ENCODE data around the gene SH3RF2. TPM values are rescaled to one million over a fixed set of nuclear protein-coding genes. Genes with fewer than 3 reads are reported as not detected.

The SH3RF2 gene
- total and polyA plus RNA-seq, 2 donors (not counting 1 experiment from before 2014, with no cell fraction given): 0.53 to 1.2 TPM

DNA sequence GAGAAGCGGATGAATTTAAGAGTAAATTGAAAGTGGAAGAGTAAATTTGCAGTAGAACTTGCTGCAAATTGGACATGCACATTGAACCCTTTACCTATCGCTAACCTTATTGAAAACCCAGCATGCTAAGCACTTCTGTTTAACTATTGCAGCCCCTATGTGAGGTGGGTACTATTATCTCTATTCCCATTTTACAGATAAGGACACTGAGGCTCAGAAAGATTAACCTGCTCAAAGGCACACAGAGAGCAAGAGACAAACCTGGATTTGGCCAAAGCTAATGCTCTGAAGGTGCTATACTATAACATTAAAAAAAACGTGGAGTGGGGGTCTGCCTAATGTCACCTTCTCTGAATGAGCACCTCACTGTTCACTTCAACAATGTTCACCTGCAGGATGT lies 21.0 kb downstream of the SH3RF2 start:
- TF ChIP-seq, protein P1, sequence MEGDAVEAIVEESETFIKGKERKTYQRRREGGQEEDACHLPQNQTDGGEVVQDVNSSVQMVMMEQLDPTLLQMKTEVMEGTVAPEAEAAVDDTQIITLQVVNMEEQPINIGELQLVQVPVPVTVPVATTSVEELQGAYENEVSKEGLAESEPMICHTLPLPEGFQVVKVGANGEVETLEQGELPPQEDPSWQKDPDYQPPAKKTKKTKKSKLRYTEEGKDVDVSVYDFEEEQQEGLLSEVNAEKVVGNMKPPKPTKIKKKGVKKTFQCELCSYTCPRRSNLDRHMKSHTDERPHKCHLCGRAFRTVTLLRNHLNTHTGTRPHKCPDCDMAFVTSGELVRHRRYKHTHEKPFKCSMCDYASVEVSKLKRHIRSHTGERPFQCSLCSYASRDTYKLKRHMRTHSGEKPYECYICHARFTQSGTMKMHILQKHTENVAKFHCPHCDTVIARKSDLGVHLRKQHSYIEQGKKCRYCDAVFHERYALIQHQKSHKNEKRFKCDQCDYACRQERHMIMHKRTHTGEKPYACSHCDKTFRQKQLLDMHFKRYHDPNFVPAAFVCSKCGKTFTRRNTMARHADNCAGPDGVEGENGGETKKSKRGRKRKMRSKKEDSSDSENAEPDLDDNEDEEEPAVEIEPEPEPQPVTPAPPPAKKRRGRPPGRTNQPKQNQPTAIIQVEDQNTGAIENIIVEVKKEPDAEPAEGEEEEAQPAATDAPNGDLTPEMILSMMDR (conservative IDR thresholded peaks at IDR 0.05 in 1 of 2, IDR thresholded peaks at IDR 0.05 in 1 of 2; ENCODE audit: low read depth in 1 of 2, low read length in 2 of 2): no peak
- no peak for TF ChIP-seq EZH2 (IDR thresholded peaks at IDR 0.05; ENCODE audit: low read length, missing control alignments)
- Histone ChIP-seq H3K9ac (ENCODE audit: insufficient read depth, low read length) (no peak overlapping the region), H3K4me3 (replicated peaks in 1 of 4; ENCODE audit: control extremely low read depth in 1 of 4, insufficient read depth in 1 of 4, low read depth in 3 of 4, low read length in 4 of 4) (no peak overlapping the region), H2AFZ (ENCODE audit: low read length) (no peak overlapping the region), H3K36me3 (ENCODE audit: control insufficient read depth, insufficient read depth, low read length) (no peaks in the 10 kb centered on the region), H4K20me1 (ENCODE audit: control insufficient read depth, extremely low read depth, insufficient read depth, low read length) (no peaks in the 10 kb centered on the region), H3K27me3 (ENCODE audit: control insufficient read depth, insufficient read depth, low read length) (no peaks in the 10 kb centered on the region), H3K4me2 (ENCODE audit: extremely low read depth, insufficient read depth, low read length) (no peak overlapping the region), H3K27ac (ENCODE audit: insufficient read depth, low read length) (no peak overlapping the region), H3K9me3 (ENCODE audit: control insufficient read depth, insufficient read depth, low read depth, low read length) (no peaks in the 10 kb centered on the region), H3K4me1 (ENCODE audit: control insufficient read depth, extremely low read depth, insufficient read depth, low read length) (no peaks in the 10 kb centered on the region), H3K79me2 (ENCODE audit: control insufficient read depth, insufficient read depth, low read length) (no peaks in the 10 kb centered on the region)
- DNase-seq (ENCODE audit: low read depth in 2 of 2): no peak

DNA sequence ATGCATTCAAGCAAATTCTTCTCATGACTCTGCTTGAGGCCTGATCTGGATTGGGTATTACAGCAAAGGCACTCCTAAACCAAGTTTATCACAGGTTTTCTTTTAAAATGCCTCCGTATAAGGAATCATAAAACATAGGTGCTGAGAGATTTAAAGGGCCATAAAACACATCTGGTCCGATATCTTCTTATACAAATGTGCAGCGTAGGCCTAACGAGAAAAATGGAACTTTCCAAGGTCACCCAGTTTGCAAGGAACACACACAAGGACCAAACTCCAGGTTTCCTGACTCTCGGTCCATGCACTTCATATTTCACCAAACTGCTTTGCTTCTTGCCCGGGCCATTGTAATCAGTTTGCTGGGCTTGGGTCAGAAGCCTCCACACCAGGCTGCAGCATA lies 22.1 kb downstream of the SH3RF2 start:
- DNase-seq (ENCODE audit: low read depth in 2 of 2): no peak
- no peak overlapping the region for H3K9ac ChIP-seq (ENCODE audit: insufficient read depth, low read length)
- no peak for TF ChIP-seq EZH2 (IDR thresholded peaks at IDR 0.05; ENCODE audit: low read length, missing control alignments)
- TF ChIP-seq, protein P1 (conservative IDR thresholded peaks at IDR 0.05 in 1 of 2, IDR thresholded peaks at IDR 0.05 in 1 of 2; ENCODE audit: low read depth in 1 of 2, low read length in 2 of 2): no peak
- no peaks in the 10 kb centered on the region for H3K9me3 ChIP-seq (ENCODE audit: control insufficient read depth, insufficient read depth, low read depth, low read length)
- H2AFZ ChIP-seq (ENCODE audit: low read length): no peak overlapping the region
- no peaks in the 10 kb centered on the region for H3K79me2 ChIP-seq (ENCODE audit: control insufficient read depth, insufficient read depth, low read length)
- H3K27me3 ChIP-seq (ENCODE audit: control insufficient read depth, insufficient read depth, low read length): no peaks in the 10 kb centered on the region
- no peaks in the 10 kb centered on the region for H4K20me1 ChIP-seq (ENCODE audit: control insufficient read depth, extremely low read depth, insufficient read depth, low read length)
- H3K4me3 ChIP-seq (replicated peaks in 1 of 4; ENCODE audit: control extremely low read depth in 1 of 4, insufficient read depth in 1 of 4, low read depth in 3 of 4, low read length in 4 of 4): no peak overlapping the region
- no peaks in the 10 kb centered on the region for H3K36me3 ChIP-seq (ENCODE audit: control insufficient read depth, insufficient read depth, low read length)
- H3K4me1 ChIP-seq (ENCODE audit: control insufficient read depth, extremely low read depth, insufficient read depth, low read length): no peaks in the 10 kb centered on the region
- H3K27ac ChIP-seq (ENCODE audit: insufficient read depth, low read length): no peak overlapping the region
- H3K4me2 ChIP-seq (ENCODE audit: extremely low read depth, insufficient read depth, low read length): no peak overlapping the region

DNA sequence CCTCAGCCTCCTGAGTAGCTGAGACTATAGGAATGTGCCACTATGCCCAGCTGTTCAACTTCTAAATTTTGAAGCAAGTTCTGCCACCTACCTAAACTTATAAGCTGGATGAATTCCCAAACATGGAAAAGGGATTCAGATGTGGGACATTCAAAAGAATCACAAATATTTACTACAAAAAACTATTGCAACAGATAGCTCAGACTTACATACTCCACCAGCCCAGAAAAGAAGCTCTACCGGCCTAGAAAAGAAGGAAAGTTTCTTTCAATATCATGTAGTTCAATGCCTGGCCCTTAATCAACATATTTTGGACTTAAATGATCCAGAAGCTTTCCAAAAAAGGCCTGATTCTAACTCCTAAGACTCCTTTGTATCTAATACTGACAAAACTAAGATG lies 23.8 kb downstream of the SH3RF2 start:
- Histone ChIP-seq H3K27me3 (ENCODE audit: control insufficient read depth, insufficient read depth, low read length) (no peaks in the 10 kb centered on the region), H3K27ac (ENCODE audit: insufficient read depth, low read length) (no peak overlapping the region), H3K9ac (ENCODE audit: insufficient read depth, low read length) (no peak overlapping the region), H3K36me3 (ENCODE audit: control insufficient read depth, insufficient read depth, low read length) (no peaks in the 10 kb centered on the region), H3K79me2 (ENCODE audit: control insufficient read depth, insufficient read depth, low read length) (no peaks in the 10 kb centered on the region), H3K4me3 (replicated peaks in 1 of 4; ENCODE audit: control extremely low read depth in 1 of 4, insufficient read depth in 1 of 4, low read depth in 3 of 4, low read length in 4 of 4) (no peak overlapping the region), H3K4me2 (ENCODE audit: extremely low read depth, insufficient read depth, low read length) (no peak overlapping the region), H2AFZ (ENCODE audit: low read length) (no peak overlapping the region), H3K9me3 (ENCODE audit: control insufficient read depth, insufficient read depth, low read depth, low read length) (no peaks in the 10 kb centered on the region), H4K20me1 (ENCODE audit: control insufficient read depth, extremely low read depth, insufficient read depth, low read length) (no peaks in the 10 kb centered on the region), H3K4me1 (ENCODE audit: control insufficient read depth, extremely low read depth, insufficient read depth, low read length) (no peaks in the 10 kb centered on the region)
- TF ChIP-seq EZH2 (IDR thresholded peaks at IDR 0.05; ENCODE audit: low read length, missing control alignments): no peak
- TF ChIP-seq, protein P1 (conservative IDR thresholded peaks at IDR 0.05 in 1 of 2, IDR thresholded peaks at IDR 0.05 in 1 of 2; ENCODE audit: low read depth in 1 of 2, low read length in 2 of 2): no peak
- no peak for DNase-seq (ENCODE audit: low read depth in 2 of 2)
